Omental fat pad (tissue), 4 donors: ENCODE measurements around the gene MAFF. TPM values are rescaled to one million over a fixed set of nuclear protein-coding genes. Genes with fewer than 3 reads are reported as not detected.

Source experiments
- ATAC-seq: fragments of 150-250 bp; one replicate; pipeline ENCODE4 v1.9.1; 2016; ENCODE audit warnings: mild to moderate bottlenecking, moderate library complexity; ENCODE audit not compliant: low FRiP score
- DNase-seq: peaks from one replicate; pipeline ENCODE4 v3.0.0-alpha.2; 2019; ENCODE audit warnings: low spot score
- CTCF ChIP-seq, 3 donors: fragments of 450-650 bp; IDR thresholded peaks; one replicate each; pipeline ENCODE4 v1.5.1; 2016 to 2017; ENCODE audit warnings: antibody characterized with exemption in 3 of 3, mild to moderate bottlenecking in 3 of 3, moderate library complexity in 2 of 3
- small RNA-seq: library from RNA; depleted of rRNA; stranded (forward); fragments of <200 nt; gene quantifications from one replicate; pipeline ENCODE3, GENCODE V24; 2016
- total RNA-seq, 4 donors: library from RNA; depleted of rRNA; stranded (reverse); fragments of >200 nt; gene quantifications; one replicate each; pipeline ENCODE4 v1.1.0, GENCODE V29; 2016

Gene MAFF
- total RNA-seq, 4 donors from 2014 or later, result 73.9 to 334 (median 202) TPM

DNA sequence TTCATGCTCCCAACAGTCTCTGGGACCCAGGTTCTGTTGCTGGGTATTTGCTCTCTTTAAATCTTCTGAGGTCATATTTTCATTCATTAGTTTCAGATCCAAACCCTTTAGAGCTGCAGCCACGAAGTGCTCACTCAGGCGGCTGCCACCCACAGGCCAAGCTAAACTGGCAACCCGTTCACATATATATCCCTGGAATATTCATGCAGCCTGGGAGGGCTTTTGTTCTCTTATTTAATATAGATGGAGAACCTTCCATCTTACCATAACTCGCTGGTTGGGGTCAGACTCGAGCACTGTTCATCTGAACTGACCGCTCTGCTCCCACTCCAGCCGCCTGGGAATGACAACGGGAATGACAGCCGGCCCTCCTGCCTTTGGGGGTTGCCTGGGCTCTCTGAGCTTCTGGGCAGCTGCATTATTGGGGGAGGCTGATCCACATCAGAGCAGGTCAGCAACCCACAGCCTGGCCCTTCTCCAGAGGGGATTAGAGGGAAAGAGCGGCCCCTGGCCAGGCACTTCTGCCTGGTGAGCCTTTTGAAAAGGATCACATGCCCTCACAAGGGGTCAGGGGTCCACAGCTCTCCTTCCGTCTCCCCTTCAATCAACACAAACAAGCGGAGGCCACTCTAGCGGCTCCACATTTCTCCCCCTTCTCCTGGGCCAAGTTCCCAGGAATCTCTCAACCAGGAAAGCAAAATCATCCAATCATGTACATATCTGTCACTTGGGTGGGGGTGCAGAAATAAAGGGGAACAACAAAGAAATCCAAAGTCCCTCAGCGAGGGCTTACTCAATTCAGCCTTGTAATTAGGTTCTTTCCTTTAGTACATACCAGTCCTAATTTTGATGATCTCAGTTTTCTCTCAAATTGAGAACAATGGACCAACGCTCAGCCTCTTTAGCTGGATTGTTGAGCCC lies 59.2 kb downstream of the MAFF start:
- DNase-seq (no peak), ATAC-seq (no peak)
- TF ChIP-seq CTCF (IDR thresholded peaks at IDR 0.05), result no peak

DNA sequence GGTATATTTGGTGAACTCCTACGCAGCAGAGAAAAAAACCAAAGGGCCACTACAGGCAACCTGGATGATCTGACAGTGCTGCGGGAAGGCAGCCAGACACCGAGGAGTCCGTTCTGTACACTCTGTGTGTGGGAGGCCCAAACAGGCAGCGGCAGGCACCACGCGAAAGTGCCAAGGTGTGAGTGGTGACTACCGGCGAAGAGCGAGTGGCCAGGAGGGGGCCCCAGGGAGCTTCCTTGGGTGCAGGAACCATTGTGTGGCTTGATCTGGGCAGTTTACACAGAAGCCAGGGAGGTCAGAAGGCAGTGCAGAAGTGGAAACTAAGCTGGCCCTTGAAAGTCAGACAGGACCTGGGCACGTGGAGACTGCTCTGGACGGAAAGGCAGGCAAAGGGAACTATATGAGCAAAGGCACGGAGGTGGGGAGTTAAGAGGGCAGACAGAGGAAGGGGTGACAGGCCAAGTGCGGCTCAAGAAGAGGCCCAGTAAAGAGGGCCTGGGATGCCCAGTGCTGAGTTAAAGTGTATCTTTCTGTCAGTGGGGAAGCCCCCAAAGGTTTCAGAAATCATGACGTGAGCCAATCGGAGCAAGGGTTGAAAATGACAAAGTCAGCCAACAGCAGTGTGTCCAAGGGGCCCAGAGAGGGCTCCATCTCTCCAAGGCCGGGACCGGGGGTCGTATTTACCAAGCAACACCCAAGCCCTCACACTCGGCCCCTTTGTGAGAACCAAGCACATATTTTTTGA lies 60.4 kb downstream of the MAFF start:
- no peak for ATAC-seq
- no peak for DNase-seq
- TF ChIP-seq CTCF (IDR thresholded peaks at IDR 0.05), result no peak

GRCh38 chr22:38264322-38264843 lies 62.6 kb downstream of the MAFF start:
- ATAC-seq (no peak), DNase-seq (no peak)
- no peak for TF ChIP-seq CTCF (IDR thresholded peaks at IDR 0.05)

Small RNAs within 50 kb of the gene (small RNA-seq; reads per million reads assigned to genes)
- not detected for gene RN7SL704P

Other genes with a start within 250 kb of the MAFF start
- under 1 TPM in 1 of 4 donors, not detected in 3; 0.56 TPM for gene C22orf23, start 248.4 kb upstream of the MAFF start, total RNA-seq
- 10 to 100 TPM; 57.3 to 73.9 (median 61.6) TPM for gene POLR2F, start 248.3 kb upstream of the MAFF start, total RNA-seq
- gene SOX10, start 217.4 kb upstream of the MAFF start, total RNA-seq, result 1 to 10 TPM in 1 of 4 donors, not detected in 3; 2.5 TPM
- 10 to 100 TPM; 16.1 to 43.0 (median 31.6) TPM for gene PICK1, start 144.6 kb upstream of the MAFF start, total RNA-seq
- gene SLC16A8, start 117.8 kb upstream of the MAFF start, total RNA-seq, result 1 to 10 TPM in 2 of 4 donors, under 1 TPM in 2; 0.24 to 3.2 (median 0.88) TPM
- gene BAIAP2L2, start 91.3 kb upstream of the MAFF start, total RNA-seq, result 1 to 10 TPM; 2.6 to 4.3 (median 3.2) TPM
- gene PLA2G6, start 20.2 kb upstream of the MAFF start, total RNA-seq, result 10 to 100 TPM; 30.8 to 58.5 (median 45.1) TPM
- 10 to 100 TPM; 41.2 to 86.4 (median 48.6) TPM for gene TMEM184B, start 71.0 kb downstream of the MAFF start, total RNA-seq
- 100 to 1,000 TPM in 3 of 4 donors, 10 to 100 TPM in 1; 84.5 to 164 (median 112) TPM for gene CSNK1E, start 115.4 kb downstream of the MAFF start, total RNA-seq